ENCODE measurements around the gene PDE5A.

DNA sequence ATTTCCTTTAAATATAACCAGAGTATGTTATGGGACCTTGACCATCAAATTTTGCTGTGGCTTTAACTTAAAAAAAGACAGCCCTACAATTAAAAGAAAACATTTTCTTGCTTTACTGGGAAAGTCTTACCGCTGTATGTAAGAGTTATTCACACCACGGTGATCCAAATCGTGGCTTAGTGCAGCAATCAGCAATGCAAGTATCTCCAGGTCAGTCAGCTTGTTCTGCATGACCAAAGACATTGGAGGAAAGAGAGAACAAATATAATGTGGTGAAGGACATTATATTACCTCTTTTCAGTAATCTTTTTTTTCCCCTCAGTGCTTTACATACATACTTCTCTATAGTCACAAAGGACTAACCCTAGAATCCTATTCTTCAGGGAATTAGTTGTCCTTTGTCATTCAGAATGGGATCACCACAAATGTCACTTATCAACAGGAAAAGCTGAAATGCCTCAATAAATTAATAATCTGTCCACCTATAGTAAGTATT, 109.6 kb downstream of the PDE5A start:
- TF ChIP-seq, protein P1, sequence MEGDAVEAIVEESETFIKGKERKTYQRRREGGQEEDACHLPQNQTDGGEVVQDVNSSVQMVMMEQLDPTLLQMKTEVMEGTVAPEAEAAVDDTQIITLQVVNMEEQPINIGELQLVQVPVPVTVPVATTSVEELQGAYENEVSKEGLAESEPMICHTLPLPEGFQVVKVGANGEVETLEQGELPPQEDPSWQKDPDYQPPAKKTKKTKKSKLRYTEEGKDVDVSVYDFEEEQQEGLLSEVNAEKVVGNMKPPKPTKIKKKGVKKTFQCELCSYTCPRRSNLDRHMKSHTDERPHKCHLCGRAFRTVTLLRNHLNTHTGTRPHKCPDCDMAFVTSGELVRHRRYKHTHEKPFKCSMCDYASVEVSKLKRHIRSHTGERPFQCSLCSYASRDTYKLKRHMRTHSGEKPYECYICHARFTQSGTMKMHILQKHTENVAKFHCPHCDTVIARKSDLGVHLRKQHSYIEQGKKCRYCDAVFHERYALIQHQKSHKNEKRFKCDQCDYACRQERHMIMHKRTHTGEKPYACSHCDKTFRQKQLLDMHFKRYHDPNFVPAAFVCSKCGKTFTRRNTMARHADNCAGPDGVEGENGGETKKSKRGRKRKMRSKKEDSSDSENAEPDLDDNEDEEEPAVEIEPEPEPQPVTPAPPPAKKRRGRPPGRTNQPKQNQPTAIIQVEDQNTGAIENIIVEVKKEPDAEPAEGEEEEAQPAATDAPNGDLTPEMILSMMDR (IDR thresholded peaks at IDR 0.05), result no peak
- TF ChIP-seq POLR2A (IDR thresholded peaks at IDR 0.05), result no peak
